Measurements from ENCODE around the gene PTPN18. TPM values are rescaled to one million over a fixed set of nuclear protein-coding genes. Genes with fewer than 3 reads are reported as not detected.

The PTPN18 gene
- total RNA-seq, 1 experiment from 2014 or later = 229 TPM

DNA sequence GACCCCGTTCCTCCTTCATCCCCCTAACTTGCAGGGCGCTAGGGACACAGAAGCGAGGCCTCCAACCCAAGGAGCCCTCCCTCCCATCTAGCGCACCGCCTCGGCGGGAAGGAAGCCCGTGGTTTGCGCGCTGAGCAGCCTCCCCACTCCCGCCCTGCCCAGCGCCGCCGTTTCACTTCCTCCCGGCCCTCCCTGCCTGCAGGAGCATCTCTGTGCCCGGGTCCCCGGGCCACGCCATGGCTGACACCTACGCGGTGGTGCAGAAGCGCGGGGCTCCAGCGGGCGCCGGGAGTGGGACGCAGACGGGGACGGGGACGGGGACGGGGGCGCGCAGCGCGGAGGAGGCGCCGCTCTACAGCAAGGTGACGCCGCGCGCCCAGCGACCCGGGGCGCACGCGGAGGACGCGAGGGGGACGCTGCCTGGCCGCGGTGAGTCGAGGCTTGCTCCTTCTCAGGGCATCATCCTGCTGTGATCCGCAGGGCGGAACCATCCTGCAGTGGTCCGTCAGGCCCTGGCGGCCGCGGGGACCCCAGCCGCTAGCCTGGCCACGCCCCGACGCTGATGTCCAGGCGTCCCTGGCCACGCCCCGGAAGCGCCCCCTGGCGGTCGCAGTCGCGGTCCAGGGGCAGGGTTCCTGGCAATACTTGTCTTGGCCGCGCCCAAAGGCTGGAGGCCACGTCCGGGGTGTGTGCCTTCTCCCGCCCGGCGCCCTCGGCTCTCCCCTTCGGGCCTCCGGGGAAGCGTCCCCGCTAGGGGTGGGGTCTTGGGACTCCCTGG is 16.4 kb downstream of the PTPN18 start:
- Histone ChIP-seq H3K4me2 (ENCODE audit: low read depth, low read length, poor library complexity, severe bottlenecking) (peak overlapping the region; percentile 91), H2AFZ (ENCODE audit: low read length) (no peak overlapping the region), H3K9me2 (replicated peaks; ENCODE audit: insufficient read depth, low read length) (no peaks in the 10 kb centered on the region), H3K4me3 (ENCODE audit: low read length) (peak overlapping the region; percentile 91), H3K9ac (ENCODE audit: low read length) (peak overlapping the region; percentile 98), H3K27ac (ENCODE audit: low read length) (peak overlapping the region; percentile 93), H3K79me2 (ENCODE audit: low read length) (peaks cover 49% of the 10 kb centered on the region), H3K9me3 (ENCODE audit: low read length) (no peaks in the 10 kb centered on the region), H4K20me1 (ENCODE audit: insufficient read depth, low read depth, low read length) (no peaks in the 10 kb centered on the region), H3K4me1 (ENCODE audit: low read length) (peaks cover 83% of the 10 kb centered on the region), H3K36me3 (ENCODE audit: insufficient read depth, low read length) (peaks cover 29% of the 10 kb centered on the region), H3K27me3 (ENCODE audit: low read length) (no peaks in the 10 kb centered on the region)
- DNase-seq = peak; percentile 96

DNA sequence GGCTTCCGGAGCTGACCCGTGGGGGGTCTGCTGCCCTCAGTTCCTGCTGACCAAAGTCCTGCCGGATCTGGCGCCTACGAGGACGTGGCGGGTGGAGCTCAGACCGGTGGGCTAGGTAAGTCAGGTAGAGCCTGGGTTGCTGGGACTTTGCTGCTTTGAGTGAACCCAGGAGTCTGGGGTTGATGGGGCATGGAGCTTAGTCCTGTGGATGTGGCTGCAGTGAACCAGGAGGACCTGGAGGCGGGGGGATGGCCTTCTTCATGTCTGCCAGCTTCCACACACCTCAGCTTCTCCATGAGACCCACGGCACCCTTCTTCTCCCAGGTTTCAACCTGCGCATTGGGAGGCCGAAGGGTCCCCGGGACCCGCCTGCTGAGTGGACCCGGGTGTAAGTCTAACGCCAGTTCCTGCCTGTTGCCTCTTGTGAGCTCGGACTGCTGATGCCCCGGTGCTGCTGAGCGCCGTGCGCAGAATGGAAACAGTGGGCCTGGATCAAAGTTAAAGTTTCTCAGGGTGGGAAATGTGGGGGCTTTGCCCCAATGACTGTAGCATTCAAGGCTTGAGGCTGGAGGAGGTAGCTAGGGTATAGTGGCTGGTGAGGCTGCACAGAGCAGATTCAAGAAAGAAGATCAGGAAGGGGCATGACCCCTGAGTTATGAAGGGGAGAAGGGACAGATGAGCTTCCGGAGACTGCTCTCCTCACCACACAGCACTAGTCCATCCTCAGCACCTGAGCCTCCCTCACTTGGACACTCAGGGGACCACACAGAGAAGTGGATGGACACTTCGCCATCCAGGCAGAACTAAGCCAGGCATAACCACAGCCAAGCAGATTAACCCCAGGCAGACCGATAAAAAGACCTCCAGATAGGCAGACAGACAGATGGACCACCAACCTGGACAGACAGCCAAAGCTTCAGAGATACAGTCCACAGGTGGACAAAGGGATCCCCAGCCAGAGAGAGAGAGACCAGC is 17.3 kb downstream of the PTPN18 start:
- Histone ChIP-seq H3K27ac (ENCODE audit: low read length) (peak overlapping the region; percentile 93), H3K9me2 (replicated peaks; ENCODE audit: insufficient read depth, low read length) (no peaks in the 10 kb centered on the region), H3K4me1 (ENCODE audit: low read length) (peaks cover 89% of the 10 kb centered on the region), H3K9me3 (ENCODE audit: low read length) (no peaks in the 10 kb centered on the region), H3K27me3 (ENCODE audit: low read length) (no peaks in the 10 kb centered on the region), H2AFZ (ENCODE audit: low read length) (no peak overlapping the region), H3K4me2 (ENCODE audit: low read depth, low read length, poor library complexity, severe bottlenecking) (peak overlapping the region; percentile 91), H3K36me3 (ENCODE audit: insufficient read depth, low read length) (peaks cover 29% of the 10 kb centered on the region), H3K79me2 (ENCODE audit: low read length) (peaks cover 55% of the 10 kb centered on the region), H3K4me3 (ENCODE audit: low read length) (peak overlapping the region; percentile 91), H4K20me1 (ENCODE audit: insufficient read depth, low read depth, low read length) (no peaks in the 10 kb centered on the region), H3K9ac (ENCODE audit: low read length) (peak overlapping the region; percentile 98)
- DNase-seq = peak; percentile 63

DNA sequence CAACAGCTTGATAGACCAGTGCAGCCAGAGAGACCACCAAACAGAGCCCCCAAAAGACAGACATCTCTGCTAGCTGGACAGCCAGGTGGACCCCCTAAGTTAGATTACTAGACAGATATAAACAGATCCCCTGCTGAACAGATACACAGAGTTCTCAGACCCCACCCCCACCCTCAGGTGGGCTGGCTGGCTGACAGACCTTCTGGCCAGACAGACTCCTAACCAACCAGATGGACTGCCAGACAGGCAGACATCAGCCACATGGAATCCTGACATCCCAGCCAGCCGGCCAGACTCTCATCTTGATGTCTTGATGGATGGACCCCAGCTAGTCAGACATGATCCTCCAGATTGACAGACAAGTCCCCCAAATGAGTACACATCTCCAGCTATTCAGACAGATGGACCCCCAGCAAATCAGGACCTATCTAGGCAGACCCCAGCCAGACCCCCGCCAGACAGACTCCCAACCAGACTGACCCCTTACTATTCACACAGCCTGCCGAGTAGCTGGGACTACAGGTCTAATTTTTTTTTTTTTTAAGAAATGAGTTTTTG is 18.0 kb downstream of the PTPN18 start:
- H3K9me3 ChIP-seq (ENCODE audit: low read length) = no peaks in the 10 kb centered on the region
- DNase-seq = peak; percentile 50
- H3K4me1 ChIP-seq (ENCODE audit: low read length) = peaks cover 89% of the 10 kb centered on the region
- H3K4me3 ChIP-seq (ENCODE audit: low read length) = peak overlapping the region; percentile 91
- peak overlapping the region; percentile 91 for H3K4me2 ChIP-seq (ENCODE audit: low read depth, low read length, poor library complexity, severe bottlenecking)
- peak overlapping the region; percentile 93 for H3K27ac ChIP-seq (ENCODE audit: low read length)
- peaks cover 31% of the 10 kb centered on the region for H3K36me3 ChIP-seq (ENCODE audit: insufficient read depth, low read length)
- peak overlapping the region; percentile 98 for H3K9ac ChIP-seq (ENCODE audit: low read length)
- no peaks in the 10 kb centered on the region for H3K9me2 ChIP-seq (replicated peaks; ENCODE audit: insufficient read depth, low read length)
- H3K27me3 ChIP-seq (ENCODE audit: low read length) = no peaks in the 10 kb centered on the region
- H2AFZ ChIP-seq (ENCODE audit: low read length) = no peak overlapping the region
- no peaks in the 10 kb centered on the region for H4K20me1 ChIP-seq (ENCODE audit: insufficient read depth, low read depth, low read length)
- H3K79me2 ChIP-seq (ENCODE audit: low read length) = peaks cover 57% of the 10 kb centered on the region

DNA sequence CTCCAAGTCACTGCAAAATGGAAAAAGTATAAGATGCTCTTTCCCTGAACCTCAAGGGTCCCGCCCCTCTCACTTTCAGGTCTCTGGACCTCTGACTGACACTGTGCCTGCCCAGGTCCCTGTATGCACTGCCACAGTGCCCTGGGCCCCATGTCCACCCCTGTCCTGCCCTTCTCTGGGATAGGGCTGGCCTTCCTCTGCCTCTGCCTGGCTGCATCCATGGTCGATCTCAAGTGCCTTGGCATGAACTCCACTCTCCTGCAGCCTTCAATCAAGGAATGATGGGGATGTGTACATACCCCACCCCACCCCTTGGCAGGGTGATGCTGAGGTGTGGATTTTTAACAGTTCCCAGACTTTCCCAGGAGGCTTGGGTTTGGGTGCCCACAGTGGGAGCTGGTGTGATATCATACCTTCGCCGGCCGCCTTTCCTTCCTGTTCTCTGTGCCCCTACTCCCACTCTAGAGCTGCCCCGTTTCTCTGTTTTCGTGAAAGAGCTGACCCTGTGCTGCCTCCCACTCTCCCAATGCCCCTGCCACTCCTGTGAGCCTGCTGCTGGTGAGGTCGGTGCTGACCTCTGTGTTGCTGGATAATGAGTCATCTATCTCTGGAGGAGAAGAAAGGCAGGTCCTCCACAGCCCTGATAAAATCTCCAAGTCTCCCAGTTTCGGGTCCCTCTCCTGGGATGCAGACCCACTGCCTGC is 18.9 kb downstream of the PTPN18 start:
- Histone ChIP-seq H3K4me3 (ENCODE audit: low read length) (peak overlapping the region; percentile 91; the same call in 1 of the 2 replicates), H2AFZ (ENCODE audit: low read length) (no peak overlapping the region), H3K9ac (ENCODE audit: low read length) (peak overlapping the region; percentile 98; the same call in 1 of the 2 replicates), H3K9me2 (replicated peaks; ENCODE audit: insufficient read depth, low read length) (no peaks in the 10 kb centered on the region), H3K36me3 (ENCODE audit: insufficient read depth, low read length) (peaks cover 33% of the 10 kb centered on the region), H3K4me1 (ENCODE audit: low read length) (peaks cover 89% of the 10 kb centered on the region), H3K9me3 (ENCODE audit: low read length) (no peaks in the 10 kb centered on the region), H3K27ac (ENCODE audit: low read length) (peak overlapping the region; percentile 93), H3K4me2 (ENCODE audit: low read depth, low read length, poor library complexity, severe bottlenecking) (peak overlapping the region; percentile 91), H3K79me2 (ENCODE audit: low read length) (peaks cover 64% of the 10 kb centered on the region), H4K20me1 (ENCODE audit: insufficient read depth, low read depth, low read length) (no peaks in the 10 kb centered on the region), H3K27me3 (ENCODE audit: low read length) (no peaks in the 10 kb centered on the region)
- peak; percentile 44 for DNase-seq

DNA sequence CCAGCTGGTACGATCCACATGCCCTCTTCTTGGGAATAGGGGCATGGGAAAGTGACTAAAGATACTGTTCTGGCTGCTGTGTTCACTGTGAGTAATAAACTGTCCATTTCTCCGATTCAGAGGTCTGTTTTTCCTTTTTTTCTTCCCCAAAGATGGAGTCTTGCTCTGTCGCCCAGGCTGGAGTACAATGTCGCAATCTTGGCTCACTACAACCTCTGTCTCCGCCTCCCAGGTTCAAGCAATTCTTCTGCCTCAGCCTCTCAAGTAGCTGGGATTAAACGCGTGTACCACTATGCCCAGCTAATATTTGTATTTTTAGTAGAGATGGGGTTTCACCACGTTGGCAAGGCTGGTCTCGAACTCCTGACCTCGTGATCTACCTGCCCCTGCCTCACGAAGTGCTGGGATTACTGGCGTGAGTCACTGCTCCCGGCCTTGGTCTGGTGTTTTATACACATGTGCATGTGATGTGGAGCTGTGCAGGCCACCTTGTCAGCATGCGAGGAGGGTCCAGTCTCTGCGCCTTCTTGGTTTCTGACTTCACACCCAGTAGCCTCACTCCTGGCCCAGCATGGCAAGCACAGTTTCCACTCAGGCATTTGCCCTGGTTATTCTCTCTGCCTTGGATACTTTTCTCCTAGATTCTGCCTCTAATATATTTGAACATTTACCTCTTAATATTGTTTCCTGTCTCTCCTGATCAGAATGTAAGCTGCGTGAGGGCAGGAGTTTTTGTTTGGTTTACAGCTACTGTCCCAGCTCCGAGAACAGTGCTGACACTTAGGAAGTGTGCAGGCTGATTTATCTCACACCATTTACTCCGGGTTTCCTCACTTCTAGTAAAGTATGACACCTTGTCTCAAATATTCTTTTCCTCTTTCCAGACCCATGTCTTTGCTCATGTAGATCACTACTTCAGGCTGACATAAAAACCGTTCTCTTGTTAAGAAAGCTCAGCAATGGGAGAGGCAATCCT is 19.7 kb downstream of the PTPN18 start:
- peaks cover 89% of the 10 kb centered on the region for H3K4me1 ChIP-seq (ENCODE audit: low read length)
- H3K4me2 ChIP-seq (ENCODE audit: low read depth, low read length, poor library complexity, severe bottlenecking) = peak overlapping the region; percentile 91
- no peak overlapping the region for H2AFZ ChIP-seq (ENCODE audit: low read length)
- peak overlapping the region; percentile 41 for H3K4me3 ChIP-seq (ENCODE audit: low read length)
- no peaks in the 10 kb centered on the region for H3K9me2 ChIP-seq (replicated peaks; ENCODE audit: insufficient read depth, low read length)
- DNase-seq = peak; percentile 56
- peaks cover 31% of the 10 kb centered on the region for H3K36me3 ChIP-seq (ENCODE audit: insufficient read depth, low read length)
- no peaks in the 10 kb centered on the region for H3K9me3 ChIP-seq (ENCODE audit: low read length)
- H3K79me2 ChIP-seq (ENCODE audit: low read length) = peaks cover 72% of the 10 kb centered on the region
- no peaks in the 10 kb centered on the region for H3K27me3 ChIP-seq (ENCODE audit: low read length)
- peak overlapping the region; percentile 98 for H3K9ac ChIP-seq (ENCODE audit: low read length)
- peak overlapping the region; percentile 93 for H3K27ac ChIP-seq (ENCODE audit: low read length)
- H4K20me1 ChIP-seq (ENCODE audit: insufficient read depth, low read depth, low read length) = no peaks in the 10 kb centered on the region

DNA sequence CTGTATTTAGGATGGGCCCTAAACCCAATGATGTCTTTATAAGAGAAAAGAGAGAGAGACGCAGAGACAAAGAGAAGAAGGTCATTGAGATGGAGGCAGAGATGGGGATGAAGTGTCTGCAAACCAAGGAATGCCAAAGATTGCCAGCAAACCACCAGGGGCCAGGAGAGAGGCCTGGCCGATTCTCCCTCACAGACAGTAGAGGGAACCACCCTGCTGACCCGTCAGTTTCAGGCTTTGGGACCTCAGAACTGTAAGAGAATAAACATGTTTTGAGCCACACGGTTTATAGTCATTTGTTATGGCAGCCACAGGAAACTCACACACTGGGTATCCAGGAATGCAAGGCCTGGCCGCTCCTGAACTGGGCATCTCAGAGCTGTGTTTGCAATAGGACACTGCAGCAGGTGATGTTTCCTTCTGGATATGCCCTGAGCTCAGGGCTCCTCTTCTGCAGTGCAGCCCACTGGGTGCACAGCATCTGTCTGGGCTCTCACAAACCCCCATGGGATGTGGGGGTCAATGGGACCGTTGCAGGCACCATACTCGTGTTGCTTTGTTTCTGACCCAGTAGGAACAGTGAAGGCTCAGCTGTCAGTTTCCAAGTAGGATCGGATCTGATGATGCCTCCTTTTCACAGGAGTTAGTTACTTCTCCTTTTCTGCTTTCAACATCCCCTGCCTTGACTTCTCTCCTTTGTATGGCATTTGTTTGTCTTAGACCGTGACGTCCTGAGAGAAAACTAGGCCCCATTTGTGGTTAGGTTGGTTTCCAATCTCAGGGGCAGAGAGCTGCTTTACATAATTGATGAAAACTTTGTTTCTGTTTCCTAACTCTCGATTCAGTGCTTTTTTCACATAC is 20.8 kb downstream of the PTPN18 start:
- Histone ChIP-seq H3K27ac (ENCODE audit: low read length) (peak overlapping the region; percentile 93), H3K36me3 (ENCODE audit: insufficient read depth, low read length) (peaks cover 35% of the 10 kb centered on the region), H2AFZ (ENCODE audit: low read length) (no peak overlapping the region), H3K4me1 (ENCODE audit: low read length) (peaks cover 89% of the 10 kb centered on the region), H3K9me2 (replicated peaks; ENCODE audit: insufficient read depth, low read length) (no peaks in the 10 kb centered on the region), H3K9me3 (ENCODE audit: low read length) (no peaks in the 10 kb centered on the region), H4K20me1 (ENCODE audit: insufficient read depth, low read depth, low read length) (no peaks in the 10 kb centered on the region), H3K27me3 (ENCODE audit: low read length) (no peaks in the 10 kb centered on the region), H3K79me2 (ENCODE audit: low read length) (peaks cover 66% of the 10 kb centered on the region), H3K4me3 (ENCODE audit: low read length) (peak overlapping the region; percentile 41), H3K4me2 (ENCODE audit: low read depth, low read length, poor library complexity, severe bottlenecking) (peak overlapping the region; percentile 56), H3K9ac (ENCODE audit: low read length) (peak overlapping the region; percentile 72)
- peak; percentile 89 for DNase-seq

Data from Karpas-422 (cell line).